Measurements from ENCODE around the gene F12.

Gene F12

GRCh38 chr5:177448244-177448950 lies 39.0 kb upstream of the F12 start:
- TF ChIP-seq ZFP3 (CRISPR knock-in tag; IDR thresholded peaks at IDR 0.05) = 0 out of 2 replicates have a peak, but pooled peaks have one; percentile 10
- TF ChIP-seq BACH2 (CRISPR knock-in tag; IDR thresholded peaks at IDR 0.05; ENCODE audit: borderline replicate concordance) = no peak
- TF ChIP-seq SNAI2 (CRISPR knock-in tag; IDR thresholded peaks at IDR 0.05) = 0 out of 2 replicates have a peak, but pooled peaks have one; percentile 8
- no peak for ATAC-seq

- TF ChIP-seq SNAI2 (CRISPR knock-in tag; IDR thresholded peaks at IDR 0.05) = no peak
- 0 out of 2 replicates have a peak, but pooled peaks have one; percentile 40 for TF ChIP-seq PATZ1 (CRISPR knock-in tag; IDR thresholded peaks at IDR 0.05; ENCODE audit: borderline replicate concordance)
- peak; percentile 74 for ATAC-seq
Measured at GRCh38 chr5:177447611-177448243, 38.4 kb upstream of the F12 start.

GRCh38 chr5:177447066-177447610 lies 37.8 kb upstream of the F12 start:
- ATAC-seq = peak; percentile 32
- TF ChIP-seq ZNF70 (CRISPR knock-in tag; IDR thresholded peaks at IDR 0.05) (no peak), ISL1 (CRISPR knock-in tag; IDR thresholded peaks at IDR 0.05) (no peak), TSHZ2 (CRISPR knock-in tag; IDR thresholded peaks at IDR 0.05) (no peak), OSR1 (CRISPR knock-in tag; IDR thresholded peaks at IDR 0.05) (no peak), SNAI2 (CRISPR knock-in tag; IDR thresholded peaks at IDR 0.05) (no peak), PATZ1 (CRISPR knock-in tag; IDR thresholded peaks at IDR 0.05; ENCODE audit: borderline replicate concordance) (no peak), GLIS3 (CRISPR knock-in tag; IDR thresholded peaks at IDR 0.05) (no peak), TOX (CRISPR knock-in tag; IDR thresholded peaks at IDR 0.05; ENCODE audit: borderline replicate concordance) (no peak), PPARA (CRISPR knock-in tag; IDR thresholded peaks at IDR 0.05; ENCODE audit: borderline replicate concordance) (no peak), ZFP3 (CRISPR knock-in tag; IDR thresholded peaks at IDR 0.05) (no peak), POU6F1 (CRISPR knock-in tag; IDR thresholded peaks at IDR 0.05; ENCODE audit: borderline replicate concordance, low read depth) (no peak), ZFP30 (CRISPR knock-in tag; IDR thresholded peaks at IDR 0.05) (no peak), CSRNP3 (CRISPR knock-in tag; IDR thresholded peaks at IDR 0.05) (no peak), ZNF565 (CRISPR knock-in tag; conservative IDR thresholded peaks at IDR 0.05; ENCODE audit: low read depth) (no peak)

Measured in SK-N-SH treated with all-trans-retinoic acid at 6 μM for 48 hours (cell line).